ENCODE measurements around the gene UGT1A8.

UGT1A8 gene

DNA sequence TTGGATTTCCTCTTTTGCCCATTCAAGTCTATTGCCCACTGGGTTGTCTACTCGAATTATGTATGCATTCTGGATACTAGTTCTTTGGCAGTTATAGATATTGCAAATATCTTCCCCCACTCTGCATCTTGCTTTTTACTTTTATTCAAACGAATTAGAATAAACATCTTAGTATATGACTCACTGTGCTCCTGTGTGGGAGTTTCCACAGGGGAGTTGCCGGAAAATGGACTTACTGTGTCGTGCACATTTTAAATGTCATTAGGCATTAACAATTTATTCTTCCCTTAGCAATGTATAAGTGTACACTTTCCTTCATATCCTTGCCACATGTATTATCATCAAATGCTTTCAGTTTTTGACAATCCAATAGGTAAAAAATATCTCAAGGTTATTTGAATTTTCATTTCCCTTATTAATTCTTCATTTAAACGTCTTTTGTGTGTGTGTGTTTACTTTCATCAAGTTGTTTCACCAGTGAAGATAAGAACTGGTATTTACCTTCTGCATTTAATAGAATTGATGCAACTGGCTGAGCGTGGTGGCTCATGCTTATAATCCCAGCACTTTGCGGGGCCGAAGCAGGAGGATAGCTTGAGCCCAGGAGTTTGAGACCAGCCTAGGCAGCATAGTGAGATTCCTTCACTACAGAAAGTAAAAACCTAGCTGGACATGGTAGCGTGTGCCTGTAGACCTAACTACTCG lies 90.7 kb downstream of the UGT1A8 start:
- Histone ChIP-seq H2AFZ (ENCODE audit: low read depth, low read length, severe bottlenecking) (no peak overlapping the region), H3F3A (ENCODE audit: insufficient read depth) (no peaks in the 10 kb centered on the region)

DNA sequence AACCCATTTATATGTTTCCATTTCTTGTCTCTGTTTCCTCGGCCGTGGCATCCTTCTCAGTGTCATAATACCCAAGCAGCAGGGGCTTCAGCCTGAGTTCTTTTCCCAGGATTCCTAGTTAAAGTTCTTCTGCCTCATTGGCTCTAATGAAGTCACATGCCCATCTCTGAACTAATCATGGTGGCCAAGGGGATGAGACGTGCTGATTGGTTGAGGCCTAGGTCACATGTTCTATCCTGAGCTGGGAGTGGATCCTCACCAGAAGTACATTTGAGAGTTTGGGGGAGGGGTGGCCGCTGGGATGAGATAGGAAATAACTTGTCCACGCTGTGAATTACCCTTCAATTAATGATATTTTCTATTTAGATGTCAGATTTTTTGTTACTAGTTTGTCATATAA lies 91.5 kb downstream of the UGT1A8 start:
- Histone ChIP-seq H4K20me1 (ENCODE audit: low read depth, low read length) (no peaks in the 10 kb centered on the region), H2AFZ (ENCODE audit: low read depth, low read length, severe bottlenecking) (no peak overlapping the region), H3K4me3 (ENCODE audit: insufficient read depth, low read length, poor library complexity, severe bottlenecking) (no peak overlapping the region), H3K9me3 (ENCODE audit: insufficient read depth, low read length) (no peaks in the 10 kb centered on the region), H3K27me3 (ENCODE audit: low read length) (no peaks in the 10 kb centered on the region), H3K79me2 (ENCODE audit: insufficient read depth, low read length) (no peaks in the 10 kb centered on the region), H3K9me2 (replicated peaks; ENCODE audit: insufficient read depth, low read length) (no peaks in the 10 kb centered on the region), H3K4me2 (ENCODE audit: low read depth, low read length, poor library complexity, severe bottlenecking) (no peak overlapping the region), H3K27ac (ENCODE audit: low read depth, low read length) (no peak overlapping the region), H3K9ac (ENCODE audit: low read length) (no peak overlapping the region), H3K36me3 (ENCODE audit: low read length) (no peaks in the 10 kb centered on the region), H3F3A (ENCODE audit: insufficient read depth) (no peaks in the 10 kb centered on the region)
- TF ChIP-seq EZH2phosphoT487 (conservative IDR thresholded peaks at IDR 0.05; ENCODE audit: low read length) = no peak
- TF ChIP-seq, protein P1, sequence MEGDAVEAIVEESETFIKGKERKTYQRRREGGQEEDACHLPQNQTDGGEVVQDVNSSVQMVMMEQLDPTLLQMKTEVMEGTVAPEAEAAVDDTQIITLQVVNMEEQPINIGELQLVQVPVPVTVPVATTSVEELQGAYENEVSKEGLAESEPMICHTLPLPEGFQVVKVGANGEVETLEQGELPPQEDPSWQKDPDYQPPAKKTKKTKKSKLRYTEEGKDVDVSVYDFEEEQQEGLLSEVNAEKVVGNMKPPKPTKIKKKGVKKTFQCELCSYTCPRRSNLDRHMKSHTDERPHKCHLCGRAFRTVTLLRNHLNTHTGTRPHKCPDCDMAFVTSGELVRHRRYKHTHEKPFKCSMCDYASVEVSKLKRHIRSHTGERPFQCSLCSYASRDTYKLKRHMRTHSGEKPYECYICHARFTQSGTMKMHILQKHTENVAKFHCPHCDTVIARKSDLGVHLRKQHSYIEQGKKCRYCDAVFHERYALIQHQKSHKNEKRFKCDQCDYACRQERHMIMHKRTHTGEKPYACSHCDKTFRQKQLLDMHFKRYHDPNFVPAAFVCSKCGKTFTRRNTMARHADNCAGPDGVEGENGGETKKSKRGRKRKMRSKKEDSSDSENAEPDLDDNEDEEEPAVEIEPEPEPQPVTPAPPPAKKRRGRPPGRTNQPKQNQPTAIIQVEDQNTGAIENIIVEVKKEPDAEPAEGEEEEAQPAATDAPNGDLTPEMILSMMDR (IDR thresholded peaks at IDR 0.05; ENCODE audit: insufficient read depth, low read length, poor library complexity, severe bottlenecking) = no peak

More for the DNA sequence above, 90.7 kb downstream of the UGT1A8 start:
- Histone ChIP-seq H3K27ac (ENCODE audit: low read depth, low read length) (no peak overlapping the region), H3K9ac (ENCODE audit: low read length) (no peak overlapping the region), H3K36me3 (ENCODE audit: low read length) (no peaks in the 10 kb centered on the region), H4K20me1 (ENCODE audit: low read depth, low read length) (no peaks in the 10 kb centered on the region), H3K79me2 (ENCODE audit: insufficient read depth, low read length) (no peaks in the 10 kb centered on the region), H3K9me3 (ENCODE audit: insufficient read depth, low read length) (no peaks in the 10 kb centered on the region), H3K27me3 (ENCODE audit: low read length) (no peaks in the 10 kb centered on the region), H3K9me2 (replicated peaks; ENCODE audit: insufficient read depth, low read length) (no peaks in the 10 kb centered on the region), H3K4me2 (ENCODE audit: low read depth, low read length, poor library complexity, severe bottlenecking) (no peak overlapping the region), H3K4me3 (ENCODE audit: insufficient read depth, low read length, poor library complexity, severe bottlenecking) (no peak overlapping the region)
- no peak for TF ChIP-seq EZH2phosphoT487 (conservative IDR thresholded peaks at IDR 0.05; ENCODE audit: low read length)
- TF ChIP-seq, protein P1 (IDR thresholded peaks at IDR 0.05; ENCODE audit: insufficient read depth, low read length, poor library complexity, severe bottlenecking) = no peak

DNA sequence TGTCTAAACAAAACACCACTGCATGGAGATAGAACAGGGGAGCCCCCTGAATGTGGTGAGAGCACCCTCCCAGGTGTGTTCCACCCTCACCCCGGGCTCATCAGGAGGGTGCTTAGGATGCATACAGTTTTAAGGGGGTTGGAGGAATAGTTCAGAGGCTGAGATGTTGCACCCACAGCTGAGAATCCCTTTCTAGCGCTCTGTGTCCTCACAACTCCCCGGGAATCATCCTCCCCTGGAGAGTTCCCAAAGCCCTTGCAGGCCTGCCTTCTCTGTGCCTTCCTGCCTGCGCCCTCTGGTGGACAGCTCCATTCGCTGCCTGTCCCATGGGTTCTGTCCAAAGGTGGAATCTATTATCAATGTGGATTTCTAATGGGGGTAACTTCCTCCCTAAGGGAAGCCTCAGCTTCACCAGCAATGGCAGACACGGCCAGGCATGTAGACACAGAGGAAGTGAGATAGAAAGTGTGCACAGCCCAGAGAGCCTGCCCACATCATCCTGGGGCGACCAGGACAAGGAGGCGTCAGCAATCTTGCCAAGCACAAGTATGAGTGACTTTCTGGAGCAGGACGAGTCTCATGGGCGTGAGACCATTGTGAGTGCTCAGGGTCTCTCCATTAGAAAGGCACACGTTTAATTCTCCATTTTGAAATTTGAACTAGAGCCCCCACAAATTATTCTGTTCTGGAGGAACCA lies 94.0 kb downstream of the UGT1A8 start:
- no peaks in the 10 kb centered on the region for H3K36me3 ChIP-seq (ENCODE audit: low read length)
- H3K4me2 ChIP-seq (ENCODE audit: low read depth, low read length, poor library complexity, severe bottlenecking) = no peak overlapping the region

More for the DNA sequence above, 94.0 kb downstream of the UGT1A8 start:
- Histone ChIP-seq H3F3A (ENCODE audit: insufficient read depth) (no peaks in the 10 kb centered on the region), H3K9ac (ENCODE audit: low read length) (no peak overlapping the region), H3K27me3 (ENCODE audit: low read length) (no peaks in the 10 kb centered on the region), H3K4me3 (ENCODE audit: insufficient read depth, low read length, poor library complexity, severe bottlenecking) (no peak overlapping the region), H3K79me2 (ENCODE audit: insufficient read depth, low read length) (no peaks in the 10 kb centered on the region), H3K27ac (ENCODE audit: low read depth, low read length) (no peak overlapping the region), H4K20me1 (ENCODE audit: low read depth, low read length) (no peaks in the 10 kb centered on the region), H3K9me2 (replicated peaks; ENCODE audit: insufficient read depth, low read length) (no peaks in the 10 kb centered on the region), H3K9me3 (ENCODE audit: insufficient read depth, low read length) (no peaks in the 10 kb centered on the region), H2AFZ (ENCODE audit: low read depth, low read length, severe bottlenecking) (no peak overlapping the region)
- TF ChIP-seq EZH2phosphoT487 (conservative IDR thresholded peaks at IDR 0.05; ENCODE audit: low read length) = no peak
- TF ChIP-seq, protein P1 (IDR thresholded peaks at IDR 0.05; ENCODE audit: insufficient read depth, low read length, poor library complexity, severe bottlenecking) = peak; percentile 98

Data from SU-DHL-6 (cell line).